OCI-LY7 (cell line): ENCODE data around the gene BAAT. TPM values are rescaled to one million over a fixed set of nuclear protein-coding genes. Genes with fewer than 3 reads are reported as not detected.

Experiments
- BruUV-seq: library from RNA; stranded (reverse); fragments of 400-500 nt; replicated peaks from 2 replicates; lab custom pipeline; 2021; lab: Mats Ljungman, UMichigan
- CTCF ChIA-PET: fragments of 300-600 bp; sonication (Branson Sonifier 250); formaldehyde crosslinking; loops from one replicate; lab custom pipeline; 2022; ENCODE audit warnings: antibody characterized with exemption; ENCODE audit not compliant: unreplicated experiment; lab: Charles Lee
- POLR2A ChIA-PET: fragments of 300-600 bp; sonication (Branson Sonifier 250); formaldehyde crosslinking; loops from one replicate; lab custom pipeline; 2022; ENCODE audit warnings: antibody characterized with exemption; lab: Charles Lee
- DNase-seq: peaks from one replicate; pipeline ENCODE4 v3.0.0-alpha.2; 2015; ENCODE audit warnings: low spot score
- H2AFZ ChIP-seq: fragments of 200-600 bp; sonication (generic), shearing (Covaris generic); 2 replicates; pipeline ENCODE4 v1.6.1; 2014; ENCODE audit warnings: mild to moderate bottlenecking, antibody characterized with exemption, low read length, moderate library complexity
- H3K27ac ChIP-seq: fragments of 200-600 bp; sonication (generic); 2 replicates; pipeline ENCODE4 v1.5.1; 2014; ENCODE audit warnings: mixed run types, low read depth, mild to moderate bottlenecking, moderate library complexity, low read length, inconsistent platforms; ENCODE audit not compliant: poor library complexity, severe bottlenecking
- H3K36me3 ChIP-seq: fragments of 200-600 bp; sonication (generic); 2 replicates; pipeline ENCODE4 v1.6.1; 2014; ENCODE audit warnings: mild to moderate bottlenecking, antibody characterized with exemption, low read length, moderate library complexity, mixed read lengths; ENCODE audit not compliant: insufficient read depth
- H3K4me1 ChIP-seq: fragments of 200-600 bp; sonication (generic); 2 replicates; pipeline ENCODE4 v1.5.1; 2014; ENCODE audit warnings: mild to moderate bottlenecking, low read length; ENCODE audit not compliant: insufficient read depth, poor library complexity, severe bottlenecking
- H3K4me2 ChIP-seq: fragments of 200-600 bp; sonication (generic); 2 replicates; pipeline ENCODE4 v1.6.1; 2014; ENCODE audit warnings: mild to moderate bottlenecking, low read length
- H3K4me3 ChIP-seq: fragments of 200-600 bp; sonication (generic); 2 replicates; pipeline ENCODE4 v1.5.1; 2014; ENCODE audit warnings: mild to moderate bottlenecking, low read depth, low read length; ENCODE audit not compliant: poor library complexity, severe bottlenecking
- H3K79me2 ChIP-seq: fragments of 200-600 bp; sonication (generic); 2 replicates; pipeline ENCODE4 v1.6.1; 2016; ENCODE audit warnings: low read depth, mild to moderate bottlenecking, low read length, moderate library complexity, mixed read lengths; ENCODE audit not compliant: insufficient read depth
- H3K9me2 ChIP-seq: fragments of 200-600 bp; sonication (generic); 2 replicates; pipeline ENCODE4 v1.6.1; 2016; ENCODE audit warnings: mild to moderate bottlenecking, low read length, mixed read lengths; ENCODE audit not compliant: insufficient read depth
- H3K9me3 ChIP-seq: fragments of 200-600 bp; sonication (generic); 2 replicates; pipeline ENCODE4 v1.6.1; 2014; ENCODE audit warnings: mild to moderate bottlenecking, mixed run types, low read length, mixed read lengths
- H4K20me1 ChIP-seq: fragments of 200-600 bp; sonication (generic); 2 replicates; pipeline ENCODE4 v1.6.1; 2014; ENCODE audit warnings: mild to moderate bottlenecking, antibody characterized with exemption, low read length, moderate library complexity, mixed read lengths; ENCODE audit not compliant: insufficient read depth
- EZH2phosphoT487 ChIP-seq: fragments of 200-600 bp; sonication (generic); IDR thresholded peaks from 2 replicates; pipeline ENCODE4 v1.6.1; 2018; ENCODE audit warnings: low read depth, borderline replicate concordance, mild to moderate bottlenecking, mixed run types, antibody characterized with exemption, low read length, moderate library complexity, mixed read lengths
- intact Hi-C: fragments of 100-400 bp; cut with micrococcal nuclease; formaldehyde crosslinking; loops from one replicate; pipeline ENCODE4 v1.10.0; 2022; ENCODE audit not compliant: unreplicated experiment
- total RNA-seq, 2 experiments: library from RNA; depleted of rRNA in 1 of 2; stranded (reverse); fragments of >200 nt in 1 of 2; shearing (Covaris generic) in 1 of 2; gene quantifications; 2 replicates each; pipeline ENCODE4 v1.2.3, GENCODE V29; 2014 to 2022
- TF ChIP-seq, protein P1 (sequence below): fragments of 200-600 bp; sonication (generic); conservative IDR thresholded peaks from 2 replicates; pipeline ENCODE4 v1.5.1; 2014; ENCODE audit warnings: mild to moderate bottlenecking, antibody characterized with exemption, low read length, moderate library complexity, mixed read lengths

Gene BAAT
- total RNA-seq, 2 experiments from 2014 or later, result 0.13 TPM; not detected in 1

DNA sequence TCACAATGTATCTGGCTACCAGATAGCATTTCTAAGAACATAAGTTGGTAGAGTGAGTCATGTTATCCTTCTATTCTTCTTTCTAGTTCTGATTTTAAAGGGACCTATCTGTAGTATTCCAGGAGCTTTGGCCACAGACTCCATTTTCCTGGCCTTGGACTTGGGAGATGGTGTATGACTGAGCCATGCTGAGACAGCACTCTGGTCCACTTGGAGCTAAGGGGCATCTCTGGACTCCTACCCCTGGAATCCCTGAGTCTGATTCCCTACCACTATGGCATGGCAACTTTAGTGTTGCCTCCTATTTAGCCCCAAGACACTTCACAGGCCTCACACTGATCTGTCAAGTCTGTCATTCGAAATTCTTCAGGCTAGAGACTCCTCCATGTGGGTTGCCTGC is 58.8 kb downstream of the BAAT start:
- Histone ChIP-seq H3K27ac (no peak overlapping the region), H3K79me2 (no peaks in the 10 kb centered on the region), H3K36me3 (no peaks in the 10 kb centered on the region), H4K20me1 (no peaks in the 10 kb centered on the region), H3K4me2 (no peak overlapping the region), H3K9me2 (no peaks in the 10 kb centered on the region), H3K4me3 (no peak overlapping the region), H3K4me1 (no peaks in the 10 kb centered on the region), H3K9me3 (no peaks in the 10 kb centered on the region), H2AFZ (no peak overlapping the region)
- ChIA-PET POLR2A (no interaction called here), CTCF (no interaction called here)
- TF ChIP-seq, protein P1, sequence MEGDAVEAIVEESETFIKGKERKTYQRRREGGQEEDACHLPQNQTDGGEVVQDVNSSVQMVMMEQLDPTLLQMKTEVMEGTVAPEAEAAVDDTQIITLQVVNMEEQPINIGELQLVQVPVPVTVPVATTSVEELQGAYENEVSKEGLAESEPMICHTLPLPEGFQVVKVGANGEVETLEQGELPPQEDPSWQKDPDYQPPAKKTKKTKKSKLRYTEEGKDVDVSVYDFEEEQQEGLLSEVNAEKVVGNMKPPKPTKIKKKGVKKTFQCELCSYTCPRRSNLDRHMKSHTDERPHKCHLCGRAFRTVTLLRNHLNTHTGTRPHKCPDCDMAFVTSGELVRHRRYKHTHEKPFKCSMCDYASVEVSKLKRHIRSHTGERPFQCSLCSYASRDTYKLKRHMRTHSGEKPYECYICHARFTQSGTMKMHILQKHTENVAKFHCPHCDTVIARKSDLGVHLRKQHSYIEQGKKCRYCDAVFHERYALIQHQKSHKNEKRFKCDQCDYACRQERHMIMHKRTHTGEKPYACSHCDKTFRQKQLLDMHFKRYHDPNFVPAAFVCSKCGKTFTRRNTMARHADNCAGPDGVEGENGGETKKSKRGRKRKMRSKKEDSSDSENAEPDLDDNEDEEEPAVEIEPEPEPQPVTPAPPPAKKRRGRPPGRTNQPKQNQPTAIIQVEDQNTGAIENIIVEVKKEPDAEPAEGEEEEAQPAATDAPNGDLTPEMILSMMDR, result no peak
- no peak for TF ChIP-seq EZH2phosphoT487
- no TSS peak for BruUV-seq
- intact Hi-C loops, result no loop called here
- DNase-seq, result no peak

DNA sequence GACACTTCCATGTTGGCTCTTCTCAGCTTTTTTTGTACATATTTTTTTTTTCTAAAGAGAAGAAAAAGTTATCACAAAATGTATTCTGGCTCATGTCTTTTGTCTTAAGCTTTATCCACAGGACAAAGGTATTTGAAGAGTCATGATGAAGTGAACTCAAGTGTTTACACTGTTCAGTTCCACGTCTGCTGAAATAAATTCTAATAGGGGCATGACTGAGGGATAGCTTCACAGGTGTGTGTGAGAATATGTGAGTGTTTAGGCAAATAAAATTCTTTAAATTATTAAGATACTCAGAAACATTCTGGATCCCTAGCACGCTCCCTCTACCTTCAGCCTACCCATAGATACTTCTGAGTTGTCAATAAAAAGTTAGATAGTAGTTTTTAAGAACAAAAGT is 59.8 kb downstream of the BAAT start:
- Histone ChIP-seq H4K20me1 (no peaks in the 10 kb centered on the region), H3K9me3 (no peaks in the 10 kb centered on the region), H3K79me2 (no peaks in the 10 kb centered on the region), H3K4me3 (no peak overlapping the region), H3K27ac (no peak overlapping the region), H3K9me2 (no peaks in the 10 kb centered on the region), H3K4me2 (no peak overlapping the region), H3K4me1 (no peaks in the 10 kb centered on the region), H3K36me3 (no peaks in the 10 kb centered on the region), H2AFZ (no peak overlapping the region)
- POLR2A ChIA-PET, result no interaction called here
- CTCF ChIA-PET, result no interaction called here
- TF ChIP-seq, protein P1, result no peak
- no peak for TF ChIP-seq EZH2phosphoT487
- no TSS peak for BruUV-seq
- no peak for DNase-seq
- intact Hi-C loops, result no loop called here

DNA sequence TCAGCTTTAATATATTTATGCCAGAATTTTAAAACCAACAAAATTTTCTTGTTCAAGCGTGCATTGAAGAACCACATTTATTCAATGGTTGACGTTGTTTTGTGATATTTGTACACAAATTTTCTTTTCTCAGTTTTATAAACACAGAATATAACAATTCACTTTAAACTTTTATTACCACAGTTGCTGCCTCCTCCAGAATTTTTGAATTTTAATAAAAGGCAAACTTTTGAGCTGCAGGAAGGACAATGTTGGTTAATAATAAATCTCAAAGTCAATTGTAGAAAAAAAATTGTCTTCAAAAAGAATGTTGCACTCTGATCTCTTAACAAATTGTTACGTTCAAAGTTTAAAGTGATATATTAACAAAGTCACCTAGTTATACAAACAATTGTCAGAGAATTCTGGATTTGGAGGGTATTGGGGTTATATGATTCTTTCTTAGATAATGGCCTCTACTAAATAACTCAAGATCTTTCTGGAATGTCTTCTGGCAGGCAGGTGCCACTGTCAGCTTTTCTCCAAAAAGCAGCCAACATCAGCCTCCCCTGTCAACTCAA is 60.5 kb downstream of the BAAT start:
- TF ChIP-seq, protein P1, result no peak
- TF ChIP-seq EZH2phosphoT487, result no peak
- H3K9me3 ChIP-seq, result no peaks in the 10 kb centered on the region
- H3K4me2 ChIP-seq, result no peak overlapping the region
- H3K4me1 ChIP-seq, result no peaks in the 10 kb centered on the region
- no peak for DNase-seq
- ChIA-PET CTCF (no interaction called here), POLR2A (no interaction called here)
- H3K36me3 ChIP-seq, result no peaks in the 10 kb centered on the region
- H2AFZ ChIP-seq, result no peak overlapping the region
- H3K9me2 ChIP-seq, result no peaks in the 10 kb centered on the region
- no TSS peak for BruUV-seq
- no peaks in the 10 kb centered on the region for H3K79me2 ChIP-seq
- intact Hi-C loops, result no loop called here
- H3K4me3 ChIP-seq, result no peak overlapping the region
- H4K20me1 ChIP-seq, result no peaks in the 10 kb centered on the region
- no peak overlapping the region for H3K27ac ChIP-seq
